ELR (cell line): Measurements from ENCODE around the gene PGLYRP4.
"Not testable (repeated sequence)": the region's sequence is repeated elsewhere in the genome, so short reads cannot be mapped to it uniquely, and the experiment has no call there.

ENCODE experiments used
- DNase-seq: peaks from one replicate; pipeline ENCODE4 v3.0.0-alpha.2; 2015; ENCODE audit warnings: low read depth

Gene PGLYRP4

GRCh38 chr1:153356392-153357075 lies 7.9 kb upstream of the PGLYRP4 start:
- DNase-seq: no peak

- DNase-seq: peak; percentile 76
These were observed 6.9 kb upstream of the PGLYRP4 start for GRCh38 chr1:153355445-153356071.

- no peak for DNase-seq
These were observed 6.0 kb upstream of the PGLYRP4 start for GRCh38 chr1:153354515-153355193.

- peak; percentile 41 for DNase-seq
These were observed 4.7 kb upstream of the PGLYRP4 start for GRCh38 chr1:153353226-153353947.

- peak; percentile 77 for DNase-seq
These were observed 3.9 kb upstream of the PGLYRP4 start for GRCh38 chr1:153352523-153352922.

- no peak for DNase-seq
These were observed 1.8 kb upstream of the PGLYRP4 start for GRCh38 chr1:153350321-153350957.

GRCh38 chr1:153349363-153350320 lies 1.0 kb upstream of the PGLYRP4 start:
- no peak for DNase-seq

GRCh38 chr1:153347856-153348255 lies 785 bp downstream of the PGLYRP4 start:
- DNase-seq: no peak

- DNase-seq: not testable (repeated sequence)
These were observed 1.6 kb downstream of the PGLYRP4 start for GRCh38 chr1:153347049-153347448.

- DNase-seq: no peak
These were observed 2.4 kb downstream of the PGLYRP4 start for GRCh38 chr1:153346077-153346723.

- no peak for DNase-seq
These were observed 3.2 kb downstream of the PGLYRP4 start for GRCh38 chr1:153345187-153346076.

- DNase-seq: no peak
These were observed 4.0 kb downstream of the PGLYRP4 start for GRCh38 chr1:153344718-153345025.

- no peak for DNase-seq
These were observed 4.6 kb downstream of the PGLYRP4 start for GRCh38 chr1:153343811-153344717.

- no peak for DNase-seq
These were observed 5.5 kb downstream of the PGLYRP4 start for GRCh38 chr1:153343040-153343681.

GRCh38 chr1:153342178-153342577 lies 6.5 kb downstream of the PGLYRP4 start:
- no peak for DNase-seq

GRCh38 chr1:153341431-153341934 lies 7.2 kb downstream of the PGLYRP4 start:
- DNase-seq: no peak

- DNase-seq: no peak
These were observed 8.3 kb downstream of the PGLYRP4 start for GRCh38 chr1:153340356-153340755.

GRCh38 chr1:153339802-153340201 lies 8.8 kb downstream of the PGLYRP4 start:
- DNase-seq: no peak
